Liver (tissue), 3 donors: ENCODE data around the gene PLCB4.

Source experiments
- ATF3 ChIP-seq: IDR thresholded peaks from 2 replicates; pipeline ENCODE4 v1.6.1; 2016; ENCODE audit warnings: antibody characterized with exemption
- CTCF ChIP-seq: fragments of 150-350 bp; IDR thresholded peaks from 2 replicates; pipeline ENCODE4 v1.5.1; 2017; ENCODE audit warnings: improper control_type of control experiment, low read depth, low read length; ENCODE audit not compliant: missing input control
- HNF4A ChIP-seq, 2 donors: conservative IDR thresholded peaks; 2 replicates each; pipeline ENCODE4 v1.6.1; 2016; ENCODE audit warnings: antibody characterized with exemption in 2 of 2, mild to moderate bottlenecking in 2 of 2
- HNF4G ChIP-seq: IDR thresholded peaks from 2 replicates; pipeline ENCODE4 v1.6.1; 2016; ENCODE audit warnings: antibody characterized with exemption
- MAX ChIP-seq: IDR thresholded peaks from 2 replicates; pipeline ENCODE4 v1.6.1; 2016; ENCODE audit warnings: antibody characterized with exemption
- RXRA ChIP-seq, 2 donors: IDR thresholded peaks; 2 replicates each; pipeline ENCODE4 v1.6.1; 2017 to 2018; ENCODE audit warnings: antibody characterized with exemption in 2 of 2, mild to moderate bottlenecking in 1 of 2
- YY1 ChIP-seq: IDR thresholded peaks from 2 replicates; pipeline ENCODE4 v1.6.1; 2016; ENCODE audit warnings: antibody characterized with exemption, mild to moderate bottlenecking
- ZBTB33 ChIP-seq: IDR thresholded peaks from 2 replicates; pipeline ENCODE4 v1.6.1; 2016; ENCODE audit warnings: antibody characterized with exemption
- donor health status: healthy.
- donor health status: healthy.

- no peak for TF ChIP-seq CTCF
- no peak for TF ChIP-seq ATF3
- TF ChIP-seq RXRA (IDR thresholded peaks at IDR 0.05) = no peak
- no peak for TF ChIP-seq MAX
- TF ChIP-seq YY1 = no peak
- TF ChIP-seq HNF4G = no peak
- TF ChIP-seq HNF4A (conservative IDR thresholded peaks at IDR 0.05) = no peak
- TF ChIP-seq ZBTB33 = no peak
Measured at GRCh38 chr20:9172851-9173250, 104.0 kb downstream of the PLCB4 start.
